ELR (cell line): ENCODE data around the gene YES1.
"Not testable (repeated sequence)": the region's sequence is repeated elsewhere in the genome, so short reads cannot be mapped to it uniquely, and the experiment has no call there.

Experiments
- DNase-seq: peaks from one replicate; pipeline ENCODE4 v3.0.0-alpha.2; 2015; ENCODE audit warnings: low read depth

YES1 gene

GRCh38 chr18:784470-785172 lies 27.4 kb downstream of the YES1 start:
- DNase-seq: no peak

- DNase-seq: no peak
Observed at GRCh38 chr18:778194-778927, 33.7 kb downstream of the YES1 start.

- no peak for DNase-seq
Observed at GRCh38 chr18:777021-777420, 35.0 kb downstream of the YES1 start.

- not testable (repeated sequence) for DNase-seq
Observed at GRCh38 chr18:776044-776443, 36.0 kb downstream of the YES1 start.

GRCh38 chr18:774811-775210 lies 37.2 kb downstream of the YES1 start:
- no peak for DNase-seq

- no peak for DNase-seq
Observed at GRCh38 chr18:773980-774624, 37.9 kb downstream of the YES1 start.

GRCh38 chr18:770583-770961 lies 41.5 kb downstream of the YES1 start:
- no peak for DNase-seq

- no peak for DNase-seq
Observed at GRCh38 chr18:767961-768360, 44.1 kb downstream of the YES1 start.

- no peak for DNase-seq
Observed at GRCh38 chr18:767084-767882, 44.8 kb downstream of the YES1 start.

GRCh38 chr18:766550-766860 lies 45.5 kb downstream of the YES1 start:
- no peak for DNase-seq

GRCh38 chr18:765764-766549 lies 46.1 kb downstream of the YES1 start:
- DNase-seq: no peak

GRCh38 chr18:759864-760263 lies 52.2 kb downstream of the YES1 start:
- DNase-seq: not testable (repeated sequence)

GRCh38 chr18:755506-755905 lies 56.5 kb downstream of the YES1 start:
- DNase-seq: no peak

GRCh38 chr18:754656-755055 lies 57.4 kb downstream of the YES1 start:
- no peak for DNase-seq

GRCh38 chr18:750456-750855 lies 61.6 kb downstream of the YES1 start:
- DNase-seq: no peak

- no peak for DNase-seq
Observed at GRCh38 chr18:744832-745597, 67.0 kb downstream of the YES1 start.

GRCh38 chr18:741931-742512 lies 70.0 kb downstream of the YES1 start:
- peak; percentile 62 for DNase-seq

GRCh38 chr18:732371-732770 lies 79.7 kb downstream of the YES1 start:
- DNase-seq: no peak

GRCh38 chr18:731185-731584 lies 80.9 kb downstream of the YES1 start:
- DNase-seq: no peak

GRCh38 chr18:730692-731091 lies 81.3 kb downstream of the YES1 start:
- no peak for DNase-seq

GRCh38 chr18:730120-730519 lies 81.9 kb downstream of the YES1 start:
- DNase-seq: peak; percentile 52
